ENCODE data around the gene SNAPIN.

Gene SNAPIN

DNA sequence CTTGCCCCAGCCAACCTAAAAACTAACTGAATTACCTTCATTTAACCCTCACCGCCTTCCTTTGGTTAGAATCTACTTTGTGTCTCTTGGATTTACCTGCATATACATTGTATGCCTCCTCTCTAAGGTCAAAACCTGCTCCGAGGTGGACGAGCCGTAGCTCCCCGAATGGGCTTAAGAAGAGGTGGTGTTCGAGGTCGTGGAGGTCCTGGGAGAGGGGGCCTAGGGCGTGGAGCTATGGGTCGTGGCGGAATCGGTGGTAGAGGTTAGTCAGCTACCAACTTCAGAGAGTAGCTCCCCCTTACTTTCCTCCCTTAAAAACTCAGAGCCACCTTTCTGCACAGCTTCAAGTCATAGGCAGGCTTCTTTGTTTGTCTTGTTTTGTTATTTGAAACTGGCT is 15.4 kb upstream of the SNAPIN start:
- H3K4me1 ChIP-seq (ENCODE audit: insufficient read depth, low read length) = no peaks in the 10 kb centered on the region
- no peak overlapping the region for H3K4me3 ChIP-seq (ENCODE audit: low read length)
- H2AFZ ChIP-seq (ENCODE audit: low read depth, low read length) = no peak overlapping the region
- no peaks in the 10 kb centered on the region for H3K9me3 ChIP-seq (ENCODE audit: low read length)
- peaks cover 82% of the 10 kb centered on the region for H3K36me3 ChIP-seq (ENCODE audit: insufficient read depth, low read length)
- H3K27me3 ChIP-seq (ENCODE audit: insufficient read depth, low read length) = no peaks in the 10 kb centered on the region

DNA sequence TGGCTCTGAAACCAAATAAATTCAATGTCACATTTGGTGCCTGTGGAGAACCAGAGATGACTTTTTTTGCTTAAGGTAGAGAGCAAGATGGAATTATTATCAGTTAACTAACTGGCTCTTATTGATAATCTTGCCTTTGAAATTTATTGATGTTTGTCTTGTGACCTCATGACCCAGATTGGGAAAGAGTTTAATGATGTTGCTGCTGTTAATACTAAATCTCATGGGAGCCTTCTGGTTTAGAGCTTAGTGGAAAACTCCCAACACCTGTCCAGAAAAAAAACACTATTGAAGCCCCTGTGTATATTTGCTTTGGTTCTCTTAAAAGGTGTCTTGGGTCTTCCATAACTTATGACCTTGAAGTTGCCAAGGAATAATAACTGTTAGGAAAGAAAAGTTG is 14.7 kb upstream of the SNAPIN start:
- Histone ChIP-seq H3K36me3 (ENCODE audit: insufficient read depth, low read length) (peaks cover 75% of the 10 kb centered on the region), H3K9me3 (ENCODE audit: low read length) (no peaks in the 10 kb centered on the region), H3K4me1 (ENCODE audit: insufficient read depth, low read length) (no peaks in the 10 kb centered on the region)

DNA sequence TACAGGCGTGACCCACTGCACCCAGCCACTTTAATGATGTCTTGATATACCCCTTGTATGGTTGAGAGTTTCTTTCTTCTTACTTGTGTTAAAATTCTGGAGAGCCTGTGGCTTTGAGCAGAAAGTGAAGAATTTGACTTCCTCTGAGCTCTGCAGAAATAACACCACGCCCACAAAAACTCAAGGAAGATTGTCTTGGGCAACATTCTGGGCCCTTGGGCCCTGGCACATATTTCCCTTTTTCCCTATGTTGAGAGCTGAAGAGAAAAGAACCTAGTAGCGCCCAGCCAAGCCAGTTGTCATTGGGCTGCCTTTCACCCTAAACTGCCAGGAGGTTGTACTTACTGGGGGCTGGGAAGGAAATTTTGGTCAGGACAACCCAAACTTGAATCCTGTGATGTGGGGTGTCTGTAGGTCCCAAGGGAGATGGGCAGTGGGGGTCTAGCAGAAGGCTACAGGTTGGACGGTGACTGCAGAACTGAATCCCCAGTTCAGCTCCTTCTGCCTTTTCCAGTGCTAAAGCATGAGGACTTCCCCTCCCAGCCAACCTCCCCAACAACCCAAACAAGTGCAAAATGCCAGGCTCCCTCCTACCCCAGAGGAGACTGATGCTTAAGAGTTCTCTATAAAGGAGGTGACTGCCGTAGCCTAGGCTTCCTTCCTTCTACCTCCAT is 11.7 kb upstream of the SNAPIN start:
- Histone ChIP-seq H3K4me1 (ENCODE audit: insufficient read depth, low read length) (no peaks in the 10 kb centered on the region), H3K9me3 (ENCODE audit: low read length) (no peaks in the 10 kb centered on the region), H2AFZ (ENCODE audit: low read depth, low read length) (no peak overlapping the region), H3K4me3 (ENCODE audit: low read length) (no peak overlapping the region), H3K36me3 (ENCODE audit: insufficient read depth, low read length) (peaks cover 46% of the 10 kb centered on the region), H3K27me3 (ENCODE audit: insufficient read depth, low read length) (no peaks in the 10 kb centered on the region)

More for the DNA sequence above, 14.7 kb upstream of the SNAPIN start:
- H2AFZ ChIP-seq (ENCODE audit: low read depth, low read length) = no peak overlapping the region
- H3K4me3 ChIP-seq (ENCODE audit: low read length) = no peak overlapping the region
- H3K27me3 ChIP-seq (ENCODE audit: insufficient read depth, low read length) = no peaks in the 10 kb centered on the region

DNA sequence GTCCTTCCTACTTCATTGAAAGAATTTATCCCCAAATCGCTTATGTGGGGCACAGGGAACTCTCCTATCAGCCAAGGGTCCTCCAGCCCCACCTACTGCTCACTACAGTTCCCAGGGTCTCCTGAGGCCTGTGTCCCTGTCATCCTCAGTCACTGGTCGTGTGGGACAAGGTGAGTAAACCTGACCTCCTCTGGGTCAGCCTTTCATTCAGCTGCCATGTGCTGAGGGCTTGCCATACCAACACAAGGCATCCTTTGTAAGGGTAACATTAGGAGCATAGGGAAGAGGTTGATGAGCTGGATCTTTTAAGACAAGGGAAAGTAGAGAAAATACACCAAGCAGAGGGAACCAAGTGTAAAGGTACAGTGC is 11.2 kb upstream of the SNAPIN start:
- H3K4me3 ChIP-seq (ENCODE audit: low read length) = no peak overlapping the region
- no peaks in the 10 kb centered on the region for H3K27me3 ChIP-seq (ENCODE audit: insufficient read depth, low read length)
- H3K9me3 ChIP-seq (ENCODE audit: low read length) = no peaks in the 10 kb centered on the region
- peaks cover 41% of the 10 kb centered on the region for H3K36me3 ChIP-seq (ENCODE audit: insufficient read depth, low read length)
- no peak overlapping the region for H2AFZ ChIP-seq (ENCODE audit: low read depth, low read length)
- no peaks in the 10 kb centered on the region for H3K4me1 ChIP-seq (ENCODE audit: insufficient read depth, low read length)

DNA sequence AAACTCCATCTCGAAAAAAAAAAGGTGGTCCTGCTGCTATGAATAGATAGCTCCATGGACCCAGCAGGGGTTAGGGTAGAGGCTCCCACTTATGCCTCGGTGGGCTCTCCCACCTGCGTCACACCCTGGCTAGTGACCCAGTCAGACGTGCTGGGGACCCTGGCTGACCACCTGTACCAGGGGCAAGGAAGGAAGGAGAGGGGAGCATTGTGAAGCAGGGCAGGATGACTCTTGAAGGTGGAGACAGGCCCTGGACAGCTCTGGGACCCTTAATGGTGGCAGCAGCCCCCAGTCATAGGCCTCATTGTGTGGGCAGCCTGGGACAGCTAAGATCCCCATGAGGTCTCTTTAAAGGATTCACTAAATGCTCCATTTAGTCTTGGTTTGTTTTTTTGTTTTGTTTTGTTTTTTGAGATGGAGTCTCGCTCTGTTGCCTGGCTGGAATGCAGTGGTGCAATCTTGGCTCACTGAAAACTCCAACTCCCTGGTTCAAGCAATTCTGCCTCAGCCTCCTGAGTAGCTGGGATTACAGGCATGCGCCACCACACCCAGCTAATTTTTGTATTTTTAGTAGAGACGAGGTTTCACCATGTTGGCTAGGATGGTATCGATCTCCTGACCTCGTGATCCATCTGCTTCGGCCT is 10.4 kb upstream of the SNAPIN start:
- no peaks in the 10 kb centered on the region for H3K27me3 ChIP-seq (ENCODE audit: insufficient read depth, low read length)
- H3K9me3 ChIP-seq (ENCODE audit: low read length) = no peaks in the 10 kb centered on the region
- no peak overlapping the region for H2AFZ ChIP-seq (ENCODE audit: low read depth, low read length)
- peaks cover 33% of the 10 kb centered on the region for H3K36me3 ChIP-seq (ENCODE audit: insufficient read depth, low read length)
- no peaks in the 10 kb centered on the region for H3K4me1 ChIP-seq (ENCODE audit: insufficient read depth, low read length)
- no peak overlapping the region for H3K4me3 ChIP-seq (ENCODE audit: low read length)

DNA sequence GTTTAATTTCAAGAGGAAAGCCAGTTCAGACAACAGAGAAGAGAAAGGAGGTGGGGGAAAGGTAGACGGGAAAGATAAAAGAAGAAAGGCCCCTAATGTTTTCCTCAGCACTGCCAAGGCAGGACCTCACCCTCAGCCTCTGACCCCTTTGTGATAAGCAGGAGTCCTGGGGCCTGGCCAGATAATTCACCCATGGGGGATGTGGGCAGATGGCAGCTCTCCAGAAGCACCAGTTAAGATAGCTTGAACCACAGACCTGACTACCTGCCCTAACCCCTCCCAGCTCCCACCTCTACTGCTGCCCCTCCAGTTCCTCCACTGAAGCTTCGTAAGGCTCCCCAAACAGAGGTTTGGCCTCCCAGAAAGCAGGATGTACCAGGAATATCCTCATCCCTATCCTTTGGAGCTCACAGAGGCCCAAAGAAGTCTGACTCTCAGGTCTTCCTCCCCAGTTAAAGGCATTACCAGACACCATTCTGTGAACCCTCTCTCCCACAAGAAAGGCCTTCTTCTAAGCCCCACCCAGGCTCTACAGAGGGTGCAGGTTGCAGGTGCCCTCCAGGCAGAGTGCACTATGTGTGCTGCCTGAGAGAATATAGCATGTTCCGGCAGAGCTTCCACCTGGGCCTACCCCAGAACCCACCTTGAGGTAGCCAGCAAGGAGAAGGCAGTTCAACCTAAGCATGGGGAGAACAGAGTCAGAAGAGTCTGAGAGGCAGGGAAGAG is 9.2 kb upstream of the SNAPIN start:
- H3K36me3 ChIP-seq (ENCODE audit: insufficient read depth, low read length) = peaks cover 21% of the 10 kb centered on the region
- no peak overlapping the region for H2AFZ ChIP-seq (ENCODE audit: low read depth, low read length)
- no peaks in the 10 kb centered on the region for H3K4me1 ChIP-seq (ENCODE audit: insufficient read depth, low read length)
- no peaks in the 10 kb centered on the region for H3K27me3 ChIP-seq (ENCODE audit: insufficient read depth, low read length)
- H3K4me3 ChIP-seq (ENCODE audit: low read length) = no peak overlapping the region
- H3K9me3 ChIP-seq (ENCODE audit: low read length) = no peaks in the 10 kb centered on the region

DNA sequence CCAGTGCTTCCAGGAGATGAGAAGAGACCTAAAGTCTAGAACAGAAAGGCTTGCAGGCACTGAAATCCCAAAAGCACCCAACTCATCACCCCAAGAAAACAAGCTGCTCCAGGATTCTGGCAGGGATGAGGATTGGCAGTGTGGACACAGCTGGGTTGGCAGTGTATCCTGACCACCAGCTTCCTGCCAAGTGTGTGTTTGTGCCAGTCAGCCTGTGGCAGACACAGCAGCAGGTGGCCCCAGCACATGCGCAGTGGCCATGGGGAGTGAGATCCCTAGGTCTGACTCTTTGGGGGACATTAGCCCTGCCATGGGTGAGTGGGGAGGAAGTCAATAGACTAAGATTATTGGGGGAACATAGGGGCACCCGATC is 8.7 kb upstream of the SNAPIN start:
- no peaks in the 10 kb centered on the region for H3K9me3 ChIP-seq (ENCODE audit: low read length)
- no peaks in the 10 kb centered on the region for H3K4me1 ChIP-seq (ENCODE audit: insufficient read depth, low read length)

DNA sequence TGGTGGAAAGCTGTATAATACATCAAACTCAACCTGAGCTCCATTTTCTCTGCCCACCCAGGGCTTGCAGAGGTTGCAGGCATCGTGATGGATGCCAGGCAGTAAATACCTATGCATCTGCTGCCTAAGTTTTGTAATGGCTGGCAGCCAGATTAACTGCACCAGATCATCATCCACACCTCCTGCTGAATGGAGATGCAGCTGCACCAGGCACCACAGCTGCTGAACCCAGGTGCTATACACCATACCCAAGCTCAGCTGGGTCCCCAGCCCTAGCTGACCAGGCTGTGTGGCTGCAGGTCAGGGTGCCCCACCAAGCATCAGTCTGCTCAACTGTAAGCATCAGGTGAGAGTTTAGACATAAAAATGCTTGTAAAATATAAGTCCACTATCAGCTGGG is 6.7 kb upstream of the SNAPIN start:
- no peaks in the 10 kb centered on the region for H3K36me3 ChIP-seq (ENCODE audit: insufficient read depth, low read length)
- H3K27me3 ChIP-seq (ENCODE audit: insufficient read depth, low read length) = no peaks in the 10 kb centered on the region
- no peaks in the 10 kb centered on the region for H3K4me1 ChIP-seq (ENCODE audit: insufficient read depth, low read length)
- no peak overlapping the region for H2AFZ ChIP-seq (ENCODE audit: low read depth, low read length)
- no peak overlapping the region for H3K4me3 ChIP-seq (ENCODE audit: low read length)
- H3K9me3 ChIP-seq (ENCODE audit: low read length) = no peaks in the 10 kb centered on the region

More for the DNA sequence above, 8.7 kb upstream of the SNAPIN start:
- H3K27me3 ChIP-seq (ENCODE audit: insufficient read depth, low read length) = no peaks in the 10 kb centered on the region
- peaks cover 15% of the 10 kb centered on the region for H3K36me3 ChIP-seq (ENCODE audit: insufficient read depth, low read length)
- no peak overlapping the region for H3K4me3 ChIP-seq (ENCODE audit: low read length)
- H2AFZ ChIP-seq (ENCODE audit: low read depth, low read length) = no peak overlapping the region

DNA sequence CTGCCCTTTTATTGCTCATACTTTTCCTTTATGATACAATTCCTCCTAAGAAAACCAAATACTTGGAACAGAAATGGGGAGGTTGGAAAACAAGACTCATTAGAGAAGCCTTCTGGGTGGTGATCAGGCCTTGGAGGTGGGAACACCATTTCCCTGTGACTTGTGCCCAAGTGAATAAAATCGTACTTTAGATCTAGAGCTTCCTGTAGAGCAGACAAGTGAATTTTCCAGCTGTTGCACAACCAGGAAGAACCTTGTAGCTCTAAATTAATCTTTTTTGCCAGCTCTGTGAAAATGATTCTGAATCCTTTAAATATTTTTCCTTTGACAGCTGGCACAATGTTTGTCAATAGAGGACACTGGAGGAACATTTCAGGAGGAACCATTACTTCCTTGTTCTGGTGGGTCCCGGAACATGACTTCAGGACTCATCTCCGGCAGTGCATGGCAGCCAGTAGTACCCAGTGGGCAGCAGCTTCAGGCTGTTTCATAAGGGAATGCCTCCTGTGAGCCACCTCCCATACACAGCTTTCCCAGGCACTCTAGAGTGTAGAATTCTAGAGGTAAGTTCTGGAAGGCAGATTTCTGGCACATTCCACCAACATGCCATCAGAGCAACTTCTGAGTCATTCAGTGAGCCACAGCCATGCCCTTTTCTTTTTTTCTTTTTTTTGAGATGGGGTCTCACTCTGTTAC is 5.5 kb upstream of the SNAPIN start:
- H3K36me3 ChIP-seq (ENCODE audit: insufficient read depth, low read length) = no peaks in the 10 kb centered on the region
- no peak overlapping the region for H2AFZ ChIP-seq (ENCODE audit: low read depth, low read length)
- no peaks in the 10 kb centered on the region for H3K4me1 ChIP-seq (ENCODE audit: insufficient read depth, low read length)
- H3K4me3 ChIP-seq (ENCODE audit: low read length) = no peak overlapping the region
- H3K9me3 ChIP-seq (ENCODE audit: low read length) = no peaks in the 10 kb centered on the region
- no peaks in the 10 kb centered on the region for H3K27me3 ChIP-seq (ENCODE audit: insufficient read depth, low read length)

DNA sequence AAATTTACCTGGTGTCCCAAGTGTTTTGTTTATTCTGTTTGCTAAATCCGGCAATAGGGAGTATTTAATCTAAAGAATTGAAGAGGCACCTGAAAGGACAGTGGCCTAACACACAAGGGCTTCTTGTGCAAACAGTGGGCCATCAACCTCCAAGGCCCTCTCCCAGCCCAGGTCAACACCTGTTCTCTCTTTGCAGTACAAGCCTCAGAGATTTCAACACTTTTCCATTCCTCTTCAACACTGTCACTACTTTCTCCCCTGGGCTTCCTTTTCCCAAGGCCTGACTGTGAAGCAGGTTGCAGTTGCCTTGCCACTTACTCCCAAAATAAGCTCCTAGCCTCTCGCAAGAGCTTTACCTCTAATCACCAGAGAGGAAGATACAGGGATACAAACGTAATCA is 3.2 kb upstream of the SNAPIN start:
- H2AFZ ChIP-seq (ENCODE audit: low read depth, low read length) = no peak overlapping the region
- H3K9me3 ChIP-seq (ENCODE audit: low read length) = no peaks in the 10 kb centered on the region
- H3K27me3 ChIP-seq (ENCODE audit: insufficient read depth, low read length) = no peaks in the 10 kb centered on the region
- H3K36me3 ChIP-seq (ENCODE audit: insufficient read depth, low read length) = no peaks in the 10 kb centered on the region
- H3K4me3 ChIP-seq (ENCODE audit: low read length) = no peak overlapping the region
- H3K4me1 ChIP-seq (ENCODE audit: insufficient read depth, low read length) = peaks cover 9% of the 10 kb centered on the region

DNA sequence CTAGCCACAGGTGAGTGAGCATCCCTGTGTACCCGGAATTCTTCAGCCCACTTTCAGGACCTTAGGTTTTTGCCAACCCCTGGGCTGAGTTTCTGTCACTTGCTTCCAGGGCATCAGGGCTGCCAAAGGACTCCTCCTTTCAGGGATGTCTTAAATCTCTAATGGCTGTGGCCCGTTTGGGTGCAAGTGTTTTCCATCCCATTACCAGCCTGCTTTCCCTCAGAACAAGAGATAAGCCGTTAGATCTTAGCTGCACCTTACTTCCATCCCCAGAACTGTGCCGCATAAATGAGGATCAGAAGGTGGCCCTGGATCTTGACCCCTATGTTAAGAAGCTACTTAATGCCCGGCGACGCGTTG is 652 bp downstream of the SNAPIN start:
- H2AFZ ChIP-seq (ENCODE audit: low read depth, low read length) = no peak overlapping the region
- peak overlapping the region; percentile 90 for H3K4me3 ChIP-seq (ENCODE audit: low read length)
- peaks cover 14% of the 10 kb centered on the region for H3K4me1 ChIP-seq (ENCODE audit: insufficient read depth, low read length)
- H3K36me3 ChIP-seq (ENCODE audit: insufficient read depth, low read length) = peaks cover 36% of the 10 kb centered on the region
- no peaks in the 10 kb centered on the region for H3K9me3 ChIP-seq (ENCODE audit: low read length)
- no peaks in the 10 kb centered on the region for H3K27me3 ChIP-seq (ENCODE audit: insufficient read depth, low read length)

DNA sequence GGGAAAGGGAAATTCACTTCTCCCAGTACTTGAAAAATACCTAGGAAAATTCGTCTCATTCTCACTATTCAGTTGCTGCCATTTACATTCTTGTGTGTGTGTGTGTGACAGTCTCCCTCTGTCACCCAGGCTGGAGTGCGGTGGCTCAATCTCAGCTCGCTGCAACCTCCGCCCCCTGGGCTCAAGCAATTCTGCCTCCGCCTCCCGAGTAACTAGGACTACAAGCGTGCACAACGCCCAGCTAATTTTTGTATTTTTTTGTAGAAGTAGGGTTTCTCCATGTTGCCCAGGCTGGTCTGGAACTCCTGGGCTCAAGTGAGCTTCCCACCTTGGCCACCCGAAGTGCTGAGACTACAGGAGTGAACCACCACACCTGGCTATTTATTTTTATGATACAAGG is 1.2 kb downstream of the SNAPIN start:
- Histone ChIP-seq H3K4me3 (ENCODE audit: low read length) (peak overlapping the region; percentile 90), H3K4me1 (ENCODE audit: insufficient read depth, low read length) (peaks cover 14% of the 10 kb centered on the region), H2AFZ (ENCODE audit: low read depth, low read length) (no peak overlapping the region), H3K36me3 (ENCODE audit: insufficient read depth, low read length) (peaks cover 41% of the 10 kb centered on the region), H3K27me3 (ENCODE audit: insufficient read depth, low read length) (no peaks in the 10 kb centered on the region), H3K9me3 (ENCODE audit: low read length) (no peaks in the 10 kb centered on the region)

DNA sequence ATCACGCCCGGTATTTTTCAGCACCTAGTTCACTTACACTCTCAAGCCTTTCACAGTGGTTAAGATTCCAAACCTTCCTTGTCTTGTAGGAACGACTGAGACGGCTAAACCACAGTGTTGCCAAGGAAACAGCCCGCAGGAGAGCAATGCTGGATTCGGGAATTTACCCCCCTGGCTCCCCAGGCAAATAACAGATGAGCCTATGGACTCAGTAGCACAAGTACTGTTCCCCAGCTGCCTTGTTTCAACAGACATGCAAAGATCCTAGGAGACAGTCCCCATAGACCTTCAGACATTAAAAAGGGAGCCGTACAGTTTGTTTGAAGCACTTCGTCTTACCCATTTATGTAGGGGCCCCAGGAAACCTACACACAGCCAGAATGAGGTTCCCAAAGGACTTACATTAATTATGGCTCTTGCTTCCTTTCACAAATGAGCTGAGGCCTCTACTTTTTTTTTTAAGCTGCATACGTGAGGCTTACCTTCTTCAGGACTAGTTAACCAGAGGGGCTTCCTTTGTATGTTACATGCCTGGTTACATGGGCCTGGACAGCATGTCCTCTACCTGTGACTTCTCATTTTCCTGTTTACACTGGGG is 2.7 kb downstream of the SNAPIN start:
- Histone ChIP-seq H3K36me3 (ENCODE audit: insufficient read depth, low read length) (peaks cover 57% of the 10 kb centered on the region), H3K4me1 (ENCODE audit: insufficient read depth, low read length) (peaks cover 14% of the 10 kb centered on the region), H3K9me3 (ENCODE audit: low read length) (no peaks in the 10 kb centered on the region), H2AFZ (ENCODE audit: low read depth, low read length) (no peak overlapping the region), H3K27me3 (ENCODE audit: insufficient read depth, low read length) (no peaks in the 10 kb centered on the region), H3K4me3 (ENCODE audit: low read length) (no peak overlapping the region)
